ENCODE results near the gene PTER. TPM values are rescaled to one million over a fixed set of nuclear protein-coding genes. Genes with fewer than 3 reads are reported as not detected.

Gene PTER
- total and polyA plus RNA-seq, 9 of the 15 experiments (the other 6 are each of a cell fraction or from before 2014, with no cell fraction given), result 15.5 to 42.1 (median 28.6) TPM

GRCh38 chr10:16436758-16437539, at the start of gene PTER (continued):
- TF ChIP-seq ATF6 (CRISPR knock-in tag; IDR thresholded peaks at IDR 0.05) (0 out of 2 replicates have a peak, but pooled peaks have one; percentile 68), TAF7 (tag; IDR thresholded peaks at IDR 0.05) (peak; percentile 66; the same call in 1 of the 2 replicates), RNF2 (IDR thresholded peaks at IDR 0.05) (peak; percentile 11; the same call in 1 of the 2 replicates), LCOR (CRISPR knock-in tag; IDR thresholded peaks at IDR 0.05) (0 out of 2 replicates have a peak, but pooled peaks have one; percentile 59), KDM2B (CRISPR knock-in tag; IDR thresholded peaks at IDR 0.05) (0 out of 2 replicates have a peak, but pooled peaks have one; percentile 31), ZFP36 (IDR thresholded peaks at IDR 0.05; ENCODE audit: low read depth, low read length, partially characterized antibody) (peak; percentile 51), HES1 (IDR thresholded peaks at IDR 0.05; ENCODE audit: low read depth) (0 out of 2 replicates have a peak, but pooled peaks have one; percentile 38), CCNT2 (IDR thresholded peaks at IDR 0.05; ENCODE audit: borderline replicate concordance, extremely low read depth, insufficient read length, low read depth, low read length) (peak; percentile 58), MBD2 (IDR thresholded peaks at IDR 0.05; ENCODE audit: borderline replicate concordance, low read depth) (0 out of 2 replicates have a peak, but pooled peaks have one; percentile 72), POLR2AphosphoS5 (IDR thresholded peaks at IDR 0.05; ENCODE audit: control insufficient read depth, insufficient read depth, low read depth, low read length) (peak; percentile 76), ZNF224 (CRISPR knock-in tag; IDR thresholded peaks at IDR 0.05) (0 out of 2 replicates have a peak, but pooled peaks have one; percentile 41), POLR2G (IDR thresholded peaks at IDR 0.05; ENCODE audit: low read depth, low read length) (peak; percentile 95), YY1 (IDR thresholded peaks at IDR 0.05; ENCODE audit: borderline replicate concordance in 1 of 3, control insufficient read depth in 1 of 3, extremely low read depth in 1 of 3, insufficient read depth in 3 of 3, insufficient read length in 1 of 3, insufficient replicate concordance in 2 of 3, low read depth in 1 of 3, low read length in 2 of 3) (peak in 1 of 3 experiments; percentile 53), PHF8 (IDR thresholded peaks at IDR 0.05; ENCODE audit: borderline replicate concordance, low read length) (peak; percentile 97), PBX2 (CRISPR knock-in tag; IDR thresholded peaks at IDR 0.05; ENCODE audit: low read depth) (no peak), PBX2 (tag; conservative IDR thresholded peaks at IDR 0.05; ENCODE audit: low read depth) (no peak), MAZ (CRISPR knock-in tag; conservative IDR thresholded peaks at IDR 0.05 in 1 of 2, IDR thresholded peaks at IDR 0.05 in 1 of 2) (peak in 1 of 2 experiments; percentile 62; a peak in 1 of 4 replicates), ETV5 (CRISPR knock-in tag; IDR thresholded peaks at IDR 0.05; ENCODE audit: low read depth) (peak; percentile 81), NR1H2 (CRISPR knock-in tag; IDR thresholded peaks at IDR 0.05) (0 out of 2 replicates have a peak, but pooled peaks have one; percentile 28)

Data from K562 (cell line).